Stimulated activated CD4-positive, alpha-beta T cell treated with anti-CD3 and anti-CD28 coated beads, Interleukin-4, amount 100 ng/mL, for 4 hours (primary cell): ENCODE results near the gene CCDC117.

ENCODE experiments used
- DNase-seq, 2 experiments: peaks; one replicate each; pipeline ENCODE4 v3.0.0-alpha.2; 2020

The CCDC117 gene

DNA sequence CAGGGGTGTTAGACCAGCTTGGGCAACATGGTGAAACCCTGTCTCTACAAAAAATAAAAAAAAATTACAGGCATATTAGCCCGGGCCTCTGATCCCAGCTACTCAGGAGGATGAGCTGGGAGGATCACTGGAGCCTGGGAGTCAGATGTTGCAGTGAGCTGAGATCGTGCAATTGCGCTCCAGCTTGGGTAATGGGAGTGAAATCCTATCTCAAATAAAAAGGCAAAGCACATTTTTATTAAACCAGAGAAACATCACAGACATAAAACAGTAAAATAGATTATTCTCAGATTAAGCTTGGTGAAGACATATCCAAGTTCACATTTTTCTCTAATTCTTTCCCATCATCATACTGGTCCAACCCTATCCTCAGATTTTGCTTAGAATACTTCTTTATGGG is 57.9 kb downstream of the CCDC117 start:
- DNase-seq = no peak

DNA sequence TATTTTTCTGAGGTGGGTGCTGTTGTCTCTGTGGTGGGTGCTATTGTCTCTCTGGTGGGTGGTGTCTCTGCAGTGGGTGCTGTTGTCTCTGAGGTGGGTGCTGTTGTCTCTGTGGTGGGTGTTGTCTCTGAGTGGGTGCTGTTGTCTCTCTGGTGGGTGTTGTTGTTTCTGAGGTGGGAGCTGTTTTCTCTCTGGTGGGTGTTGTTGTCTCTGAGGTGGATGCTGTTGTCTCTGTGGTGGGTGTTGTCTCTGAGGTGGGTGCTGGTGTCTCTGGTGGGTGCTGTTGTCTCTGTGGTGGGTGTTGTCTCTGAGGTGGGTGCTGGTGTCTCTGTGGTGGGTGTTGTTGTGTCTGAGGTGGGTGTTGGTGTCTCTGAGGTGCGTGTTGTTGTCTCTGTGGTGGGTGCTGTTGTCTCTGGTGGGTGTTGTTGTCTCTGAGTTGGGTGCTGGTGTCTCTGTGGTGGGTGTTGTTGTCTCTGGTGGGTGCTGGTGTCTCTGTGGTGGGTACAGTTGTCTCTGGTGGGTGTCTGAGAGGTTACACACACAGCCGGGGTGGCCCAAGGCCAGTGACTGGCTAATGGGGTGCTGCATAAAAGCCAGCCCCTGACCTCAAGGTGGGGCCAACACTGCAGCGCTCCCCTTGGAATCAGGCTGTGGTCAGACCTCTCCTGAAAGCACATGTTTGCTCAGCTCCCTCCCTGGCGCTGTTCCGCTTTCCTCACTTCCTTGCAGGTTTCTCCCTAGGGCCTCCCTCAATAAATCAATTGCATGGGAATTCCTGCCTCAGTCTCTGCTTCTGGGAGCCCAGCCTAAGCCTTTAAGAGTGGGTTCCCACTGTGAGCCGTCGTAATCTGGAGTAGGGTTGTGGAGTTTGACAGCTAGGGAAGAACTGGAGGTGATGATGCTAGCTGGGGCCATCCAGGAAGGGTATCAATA is 58.9 kb downstream of the CCDC117 start:
- no peak for DNase-seq

DNA sequence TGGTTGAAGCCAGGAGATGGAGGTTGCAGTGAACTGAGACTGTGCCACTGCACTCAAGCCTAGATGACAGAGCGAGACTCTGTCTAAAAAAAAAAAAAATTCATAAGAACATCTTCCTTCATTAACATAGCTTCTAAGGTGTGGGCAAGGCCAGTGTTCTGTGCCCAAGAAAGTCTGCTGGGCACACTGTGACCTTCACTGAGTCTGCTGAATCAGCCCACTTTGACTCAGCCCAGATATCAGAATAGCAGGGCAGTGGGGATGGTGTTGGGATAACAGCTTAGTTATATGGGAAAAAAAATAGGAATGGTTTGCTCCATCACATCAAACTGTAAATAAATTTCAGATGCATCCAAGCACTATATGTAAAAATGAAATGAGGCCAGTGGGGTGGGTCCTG is 60.2 kb downstream of the CCDC117 start:
- no peak for DNase-seq

DNA sequence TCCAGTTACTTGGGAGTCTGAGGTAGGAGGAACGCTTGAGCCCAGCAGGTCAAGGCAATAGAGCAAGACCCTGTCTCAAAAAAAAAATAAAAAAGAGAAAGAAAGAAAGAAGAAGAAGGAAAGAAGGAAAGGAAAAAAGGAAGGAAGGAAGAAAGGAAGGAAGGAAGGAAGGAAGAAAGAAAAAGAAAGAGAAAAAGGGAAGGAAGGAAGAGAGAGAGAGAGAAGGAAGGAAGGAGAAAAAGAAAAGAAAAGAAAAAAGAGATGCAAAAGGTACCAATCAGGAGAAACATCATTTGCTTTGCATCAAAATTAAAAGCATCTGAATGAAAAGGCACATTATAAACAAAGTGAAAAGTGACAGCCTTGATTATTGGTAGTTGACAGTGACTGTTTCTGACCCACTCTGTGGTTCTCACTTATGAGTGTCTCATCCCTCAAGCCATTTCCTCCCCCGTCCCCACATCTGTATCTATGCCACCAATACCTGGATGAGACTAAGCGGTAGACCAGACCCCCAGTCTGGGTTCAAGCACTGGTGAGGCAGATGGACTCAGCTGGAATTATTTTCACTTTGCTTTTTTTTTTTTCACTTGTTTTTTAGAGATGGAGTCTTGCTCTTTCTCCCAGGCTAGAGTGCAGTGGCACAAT is 60.9 kb downstream of the CCDC117 start:
- DNase-seq = no peak

DNA sequence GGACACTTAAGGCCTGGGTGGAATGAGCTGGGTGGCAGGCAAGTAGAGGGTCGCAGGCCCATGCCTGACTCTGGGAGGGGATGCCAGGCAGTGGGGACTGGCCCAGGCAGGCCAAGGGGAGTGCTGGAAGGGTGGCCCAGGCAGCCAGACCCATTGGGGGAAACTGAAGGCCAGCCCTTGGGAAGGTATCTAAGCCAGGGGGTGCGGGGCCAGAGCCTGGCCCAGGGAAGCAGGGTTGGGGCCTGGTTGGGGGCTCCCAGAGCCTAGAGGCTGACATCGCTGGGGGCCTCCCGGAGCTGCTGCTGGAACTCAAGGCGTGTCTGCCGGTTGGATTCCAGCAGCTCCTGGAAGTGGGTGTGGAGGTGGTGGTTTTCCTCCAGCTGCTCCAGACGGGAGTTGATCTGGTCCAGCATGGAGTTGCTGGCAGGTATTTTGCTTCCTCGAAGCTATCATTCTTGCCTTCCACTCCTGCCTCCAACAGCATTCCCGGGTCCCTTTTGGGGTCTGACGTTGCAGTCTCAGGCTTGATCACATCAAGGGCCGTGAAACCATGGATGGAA is 63.2 kb downstream of the CCDC117 start:
- DNase-seq = no peak

DNA sequence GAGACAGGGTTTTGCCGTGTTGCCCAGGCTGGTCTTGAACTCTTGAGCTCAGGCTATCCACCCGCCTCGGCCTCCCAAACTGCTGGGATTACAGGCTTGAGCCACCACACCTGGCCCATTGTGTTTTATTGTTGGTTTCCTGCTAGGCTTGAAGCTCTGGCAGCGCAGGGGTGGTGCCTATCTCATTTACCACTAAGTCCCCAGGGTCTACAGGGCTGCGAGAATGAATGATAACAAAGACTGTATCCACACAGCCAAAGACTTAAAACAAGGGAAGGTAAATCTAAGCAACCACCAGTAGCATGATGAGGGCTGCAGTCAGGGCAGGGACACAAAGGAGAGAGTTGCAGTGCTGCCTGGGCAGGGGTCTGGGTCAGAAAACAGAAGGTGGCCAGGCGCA is 65.1 kb downstream of the CCDC117 start:
- no peak for DNase-seq
